Ascending aorta (tissue), 2 donors: ENCODE data around the gene ATG12. TPM values are rescaled to one million over a fixed set of nuclear protein-coding genes. Genes with fewer than 3 reads are reported as not detected.

Experiments used
- DNase-seq, 2 donors: peaks; one replicate each; pipeline ENCODE4 v3.0.0-alpha.2; 2019; ENCODE audit warnings: low spot score in 2 of 2
- H3K27ac ChIP-seq, 2 donors: fragments of 200-600 bp; sonication (generic); one replicate each; pipeline ENCODE4 v1.5.1; 2016 to 2017; ENCODE audit warnings: mild to moderate bottlenecking in 1 of 2
- H3K27me3 ChIP-seq: fragments of 200-600 bp; sonication (generic); one replicate; pipeline ENCODE4 v1.5.1; 2017
- H3K36me3 ChIP-seq, 2 donors: fragments of 200-600 bp; sonication (generic); one replicate each; pipeline ENCODE4 v1.5.1; 2016
- H3K4me1 ChIP-seq, 2 donors: fragments of 200-600 bp; sonication (generic); one replicate each; pipeline ENCODE4 v1.5.1; 2016 to 2017; ENCODE audit warnings: mild to moderate bottlenecking in 1 of 2
- H3K4me3 ChIP-seq, 2 donors: fragments of 200-600 bp; sonication (generic); one replicate each; pipeline ENCODE4 v1.5.1; 2016 to 2017; ENCODE audit warnings: mild to moderate bottlenecking in 1 of 2
- H3K9me3 ChIP-seq, 2 donors: fragments of 200-600 bp; sonication (generic); one replicate each; pipeline ENCODE4 v1.5.1; 2016
- intact Hi-C: fragments of 100-400 bp; cut with DNase I; formaldehyde crosslinking; loops from one replicate; pipeline ENCODE4 v1.15.1; 2023
- total RNA-seq: library from RNA; depleted of rRNA; stranded (reverse); fragments of >200 nt; gene quantifications from one replicate; pipeline ENCODE4 v1.1.0, GENCODE V29; 2016
- TF ChIP-seq, protein P1 (sequence below), 3 experiments: fragments of 200-600 bp in 2 of 3; fragments of 450-650 bp in 1 of 3; sonication (generic) in 2 of 3; IDR thresholded peaks; one replicate each; pipeline ENCODE4 v1.5.1; 2016 to 2019; ENCODE audit warnings: antibody characterized with exemption in 3 of 3, mild to moderate bottlenecking in 1 of 3, moderate library complexity in 1 of 3

ATG12 gene
- total RNA-seq, 1 donor from 2014 or later: 30.3 TPM

DNA sequence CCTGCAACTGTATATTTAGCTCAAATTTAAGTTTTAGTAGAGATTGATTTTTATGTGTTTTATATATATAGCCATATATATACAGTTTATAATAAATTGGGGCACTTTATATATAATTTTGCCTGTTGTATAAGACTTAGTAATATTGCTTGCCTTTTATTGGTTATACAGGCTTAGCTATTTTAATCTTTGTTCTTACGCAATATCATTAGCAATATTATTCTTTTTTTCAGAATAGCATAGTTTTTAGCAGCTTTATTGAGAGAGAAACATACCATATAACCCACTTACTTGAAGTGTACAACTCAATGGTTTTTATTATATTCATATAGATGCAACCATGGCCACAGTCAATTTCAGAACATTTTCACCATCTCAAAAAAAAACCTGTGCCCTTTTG, 52.9 kb downstream of the ATG12 start:
- Histone ChIP-seq H3K9me3 (no peaks in the 10 kb centered on the region), H3K27me3 (no peaks in the 10 kb centered on the region), H3K27ac (no peak overlapping the region), H3K4me3 (no peak overlapping the region), H3K4me1 (no peaks in the 10 kb centered on the region), H3K36me3 (no peaks in the 10 kb centered on the region)
- DNase-seq: no peak
- intact Hi-C loops: no loop called here
- TF ChIP-seq, protein P1, sequence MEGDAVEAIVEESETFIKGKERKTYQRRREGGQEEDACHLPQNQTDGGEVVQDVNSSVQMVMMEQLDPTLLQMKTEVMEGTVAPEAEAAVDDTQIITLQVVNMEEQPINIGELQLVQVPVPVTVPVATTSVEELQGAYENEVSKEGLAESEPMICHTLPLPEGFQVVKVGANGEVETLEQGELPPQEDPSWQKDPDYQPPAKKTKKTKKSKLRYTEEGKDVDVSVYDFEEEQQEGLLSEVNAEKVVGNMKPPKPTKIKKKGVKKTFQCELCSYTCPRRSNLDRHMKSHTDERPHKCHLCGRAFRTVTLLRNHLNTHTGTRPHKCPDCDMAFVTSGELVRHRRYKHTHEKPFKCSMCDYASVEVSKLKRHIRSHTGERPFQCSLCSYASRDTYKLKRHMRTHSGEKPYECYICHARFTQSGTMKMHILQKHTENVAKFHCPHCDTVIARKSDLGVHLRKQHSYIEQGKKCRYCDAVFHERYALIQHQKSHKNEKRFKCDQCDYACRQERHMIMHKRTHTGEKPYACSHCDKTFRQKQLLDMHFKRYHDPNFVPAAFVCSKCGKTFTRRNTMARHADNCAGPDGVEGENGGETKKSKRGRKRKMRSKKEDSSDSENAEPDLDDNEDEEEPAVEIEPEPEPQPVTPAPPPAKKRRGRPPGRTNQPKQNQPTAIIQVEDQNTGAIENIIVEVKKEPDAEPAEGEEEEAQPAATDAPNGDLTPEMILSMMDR (IDR thresholded peaks at IDR 0.05): no peak

DNA sequence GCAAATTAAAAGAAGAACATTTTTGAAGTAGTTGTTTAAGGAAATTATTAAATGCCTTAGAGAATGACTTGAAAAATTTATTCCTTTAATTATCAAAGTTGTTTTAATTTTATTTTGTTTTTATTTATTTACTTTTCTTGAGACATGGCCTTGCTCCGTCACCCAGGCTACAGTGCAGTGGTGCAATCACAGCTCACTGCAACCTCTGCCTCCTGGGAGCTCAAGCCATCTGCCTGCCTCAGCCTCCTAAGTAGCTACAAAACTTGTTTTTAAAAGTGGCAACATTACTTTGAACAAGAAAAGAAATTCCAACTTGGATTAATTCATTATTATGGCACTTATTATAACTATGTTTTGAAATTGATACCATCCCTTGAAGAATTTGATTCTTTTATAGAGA, 53.9 kb downstream of the ATG12 start:
- no peaks in the 10 kb centered on the region for H3K36me3 ChIP-seq
- no peak for DNase-seq
- no peaks in the 10 kb centered on the region for H3K9me3 ChIP-seq
- TF ChIP-seq, protein P1 (IDR thresholded peaks at IDR 0.05): no peak
- H3K27ac ChIP-seq: no peak overlapping the region
- no peaks in the 10 kb centered on the region for H3K27me3 ChIP-seq
- H3K4me1 ChIP-seq: no peaks in the 10 kb centered on the region
- no peak overlapping the region for H3K4me3 ChIP-seq
- intact Hi-C loops: no loop called here

DNA sequence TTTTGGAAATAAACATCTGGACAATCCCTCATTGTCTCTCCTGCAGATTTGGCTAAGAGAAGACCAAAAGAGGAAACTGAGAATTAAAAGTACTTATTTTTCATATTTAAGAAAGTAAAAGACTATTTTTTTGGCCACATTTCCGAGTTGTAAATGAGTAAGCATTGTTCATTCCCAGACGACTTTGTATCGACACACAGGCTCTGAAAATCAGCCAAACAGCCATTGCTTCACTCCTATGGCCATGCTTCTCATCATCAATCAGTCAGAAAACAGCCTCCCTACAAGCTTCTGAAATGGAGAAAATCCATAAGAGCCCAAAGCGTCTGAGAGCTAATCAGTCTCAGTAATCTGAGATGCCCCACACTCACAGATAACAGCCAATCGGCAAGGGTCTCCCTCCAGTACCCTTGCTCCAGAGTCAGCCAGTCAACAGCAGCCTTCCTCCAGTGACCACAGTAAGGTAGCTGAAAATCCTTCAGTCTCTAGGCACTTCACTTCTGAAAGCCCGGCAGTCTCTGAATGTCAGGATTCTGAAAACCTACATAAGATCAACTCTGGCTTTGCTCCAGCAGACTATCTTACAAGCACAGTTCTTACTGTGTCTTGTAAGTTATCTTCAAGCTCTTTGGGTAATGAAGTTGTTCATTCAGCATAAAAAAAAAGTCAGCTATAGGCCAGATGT, 55.8 kb downstream of the ATG12 start:
- intact Hi-C loops: no loop called here
- Histone ChIP-seq H3K27ac (no peak overlapping the region), H3K36me3 (no peaks in the 10 kb centered on the region), H3K4me3 (no peak overlapping the region), H3K4me1 (no peaks in the 10 kb centered on the region), H3K9me3 (no peaks in the 10 kb centered on the region), H3K27me3 (no peaks in the 10 kb centered on the region)
- DNase-seq: no peak
- TF ChIP-seq, protein P1 (IDR thresholded peaks at IDR 0.05): no peak

DNA sequence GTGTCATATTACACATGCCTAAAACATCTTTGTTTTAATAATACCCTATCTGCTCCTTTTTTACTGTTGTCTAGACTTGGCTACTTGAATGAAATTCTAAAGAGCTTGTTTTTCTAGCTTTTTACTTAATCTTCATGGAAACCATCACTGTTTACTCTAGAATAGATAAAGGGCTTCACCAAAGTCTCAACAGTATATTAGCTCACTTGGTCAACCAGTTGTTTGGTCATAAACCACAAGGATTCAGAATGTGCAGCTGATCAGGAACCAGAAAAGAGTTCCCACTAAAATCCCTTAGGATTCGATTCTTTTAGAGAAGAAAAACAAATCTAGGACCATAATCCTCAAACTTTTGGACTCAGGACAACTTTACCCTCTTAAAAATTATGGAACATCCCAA, 62.9 kb downstream of the ATG12 start:
- H3K9me3 ChIP-seq: no peaks in the 10 kb centered on the region
- no peak overlapping the region for H3K4me3 ChIP-seq
- no peaks in the 10 kb centered on the region for H3K27me3 ChIP-seq
- no peaks in the 10 kb centered on the region for H3K36me3 ChIP-seq
- TF ChIP-seq, protein P1 (IDR thresholded peaks at IDR 0.05): no peak
- H3K4me1 ChIP-seq: no peaks in the 10 kb centered on the region
- H3K27ac ChIP-seq: no peak overlapping the region
- no peak for DNase-seq
- intact Hi-C loops: no loop called here

Other genes with a start within 250 kb of the ATG12 start
- gene TICAM2, start 239.1 kb downstream of the ATG12 start, total RNA-seq: 0.53 TPM
- gene TMED7, start 215.5 kb downstream of the ATG12 start, total RNA-seq: 52.0 TPM
- gene CDO1, start 24.9 kb downstream of the ATG12 start, total RNA-seq: 36.0 TPM
- 140 TPM for gene AP3S1, start 370 bp upstream of the ATG12 start, total RNA-seq
- gene LVRN, start 120.9 kb upstream of the ATG12 start, total RNA-seq: 4.2 TPM
- gene ARL14EPL, start 190.9 kb upstream of the ATG12 start, total RNA-seq: not detected
- 25.0 TPM for gene COMMD10, start 243.5 kb upstream of the ATG12 start, total RNA-seq